Subcutaneous adipose tissue (tissue), 4 donors: ENCODE measurements around the gene PICALM. TPM values are rescaled to one million over a fixed set of nuclear protein-coding genes. Genes with fewer than 3 reads are reported as not detected.

Experiments used
- CTCF ChIP-seq: fragments of 450-650 bp; IDR thresholded peaks from one replicate; pipeline ENCODE4 v1.5.1; 2016; ENCODE audit warnings: low read depth, mild to moderate bottlenecking, control low read depth, antibody characterized with exemption, moderate library complexity
- total RNA-seq, 4 donors: library from RNA; depleted of rRNA; stranded (reverse); fragments of >200 nt; gene quantifications; one replicate each; pipeline ENCODE4 v1.1.0, GENCODE V29; 2016

Gene PICALM
- total RNA-seq, 4 donors from 2014 or later, result 345 to 758 (median 413) TPM

- no peak for TF ChIP-seq CTCF
Observed at GRCh38 chr11:85945788-85946187, 123.1 kb downstream of the PICALM start.

GRCh38 chr11:85945296-85945695 is 123.6 kb downstream of the PICALM start:
- TF ChIP-seq CTCF, result no peak

GRCh38 chr11:85941380-85941973 is 127.4 kb downstream of the PICALM start:
- no peak for TF ChIP-seq CTCF

GRCh38 chr11:85939099-85940015 is 129.5 kb downstream of the PICALM start:
- no peak for TF ChIP-seq CTCF

- TF ChIP-seq CTCF, result no peak
Observed at GRCh38 chr11:85937835-85938234, 131.0 kb downstream of the PICALM start.

- no peak for TF ChIP-seq CTCF
Observed at GRCh38 chr11:85935751-85936150, 133.1 kb downstream of the PICALM start.

- TF ChIP-seq CTCF, result no peak
Observed at GRCh38 chr11:85934596-85935169, 134.2 kb downstream of the PICALM start.
